ENCODE results near the gene PLCL1.

GRCh38 chr2:198004921-198005829 is 200.8 kb downstream of the PLCL1 start:
- TF ChIP-seq FOXM1 (IDR thresholded peaks at IDR 0.05; ENCODE audit: low read depth) (no peak), NRF1 (IDR thresholded peaks at IDR 0.05; ENCODE audit: low read depth, low read length) (no peak), MAX (IDR thresholded peaks at IDR 0.05; ENCODE audit: low read depth) (no peak), POLR2AphosphoS5 (IDR thresholded peaks at IDR 0.05; ENCODE audit: low read depth, low read length) (no peak), RFX5 (IDR thresholded peaks at IDR 0.05; ENCODE audit: low read length) (no peak), IRF3 (IDR thresholded peaks at IDR 0.05; ENCODE audit: low read depth, low read length) (no peak), CTCF (IDR thresholded peaks at IDR 0.05) (no peak)

Measured in SK-N-SH (cell line).